Measurements from ENCODE around the gene ERBB4.

DNA sequence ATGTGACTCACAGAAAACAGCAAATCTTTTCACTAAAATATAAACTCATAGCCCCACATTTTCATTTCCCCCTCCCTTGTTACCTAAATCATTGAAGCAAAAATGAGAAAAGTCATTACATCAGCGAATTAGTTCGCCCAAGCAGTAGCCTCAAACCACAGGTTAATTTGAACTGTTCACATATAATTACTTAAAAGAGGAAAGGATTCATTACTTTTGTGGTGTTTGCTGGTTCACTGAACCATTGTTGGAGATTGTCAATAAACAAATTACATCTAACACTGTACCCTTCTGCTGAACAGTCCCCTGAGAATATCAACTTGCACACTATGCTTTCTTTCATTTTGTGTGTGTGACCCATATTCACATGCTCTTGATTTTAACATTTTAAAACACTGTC is 238.7 kb downstream of the ERBB4 start:
- TF ChIP-seq RFX5 (IDR thresholded peaks at IDR 0.05; ENCODE audit: low read depth, low read length) = no peak
- TF ChIP-seq SMARCA5 (IDR thresholded peaks at IDR 0.05) = no peak
- no peak for TF ChIP-seq FOXM1 (IDR thresholded peaks at IDR 0.05; ENCODE audit: low read depth, low read length)
- TF ChIP-seq FOS (IDR thresholded peaks at IDR 0.05; ENCODE audit: borderline replicate concordance, extremely low read depth, insufficient read length) = no peak
